Endothelial cell of umbilical vein (primary cell): ENCODE measurements around the gene UQCR10. TPM values are rescaled to one million over a fixed set of nuclear protein-coding genes. Genes with fewer than 3 reads are reported as not detected.

Source experiments
- BruUV-seq: library from RNA; stranded (reverse); fragments of 400-500 nt; replicated peaks from 2 replicates; lab custom pipeline; 2021; lab: Mats Ljungman, UMichigan
- CTCF ChIA-PET: fragments of 300-600, 350-600 bp; sonication (Branson Sonifier 250); formaldehyde crosslinking; loops from one replicate; lab custom pipeline; 2021; ENCODE audit warnings: antibody characterized with exemption, inconsistent platforms; lab: Charles Lee
- POLR2A ChIA-PET: fragments of 300-600, 350-600 bp; sonication (Branson Sonifier 250); formaldehyde crosslinking; loops from one replicate; lab custom pipeline; 2021; ENCODE audit warnings: antibody characterized with exemption, inconsistent platforms; lab: Charles Lee
- DNase-seq: peaks from one replicate; pipeline ENCODE4 v3.0.0-alpha.2; 2011; ENCODE audit warnings: low read depth, low spot score
- FAIRE-seq: peaks from 2 replicates; lab custom pipeline; 2011; peaks lifted over from hg19 to GRCh38; lab: Jason Lieb, UNC
- H2AFZ ChIP-seq: 2 replicates; pipeline ENCODE4 v1.6.0; 2012; ENCODE audit warnings: low read depth, low read length, control low read depth, inconsistent platforms
- H3K27ac ChIP-seq: 2 replicates; pipeline ENCODE4 v1.5.1; 2011; ENCODE audit warnings: low read depth, mild to moderate bottlenecking, control low read depth, low read length, moderate library complexity; ENCODE audit not compliant: insufficient read depth
- H3K27me3 ChIP-seq, 2 experiments: 2 replicates each; pipeline versions ENCODE4 v1.6.0 to v1.6.1; 2011; ENCODE audit warnings: low read length in 2 of 2, mixed read lengths in 1 of 2; ENCODE audit not compliant: control insufficient read depth in 2 of 2, insufficient read depth in 2 of 2
- H3K36me3 ChIP-seq, 2 experiments: 2 replicates in 1 of 2; 3 replicates in 1 of 2; pipeline ENCODE4 v1.5.1; 2011; ENCODE audit warnings: low read length in 2 of 2, mild to moderate bottlenecking in 1 of 2, moderate library complexity in 1 of 2; ENCODE audit not compliant: control insufficient read depth in 2 of 2, insufficient read depth in 2 of 2; ENCODE audit errors: extremely low read depth in 1 of 2
- H3K4me1 ChIP-seq: 3 replicates; pipeline ENCODE4 v1.5.1; 2011; ENCODE audit warnings: mild to moderate bottlenecking, low read length; ENCODE audit not compliant: control insufficient read depth, insufficient read depth; ENCODE audit errors: extremely low read depth
- H3K4me2 ChIP-seq: 2 replicates; pipeline ENCODE4 v1.6.1; 2011; ENCODE audit warnings: low read length, control low read depth, mixed read lengths; ENCODE audit not compliant: insufficient read depth
- H3K4me3 ChIP-seq, 3 experiments: fragments of 200-600 bp in 1 of 3; sonication (generic), shearing (Covaris generic) in 1 of 3; replicated peaks in 1 of 3; 2 replicates each; pipeline ENCODE4 v1.5.1; 2011 to 2016; ENCODE audit warnings: control low read depth in 3 of 3, low read length in 3 of 3, mild to moderate bottlenecking in 2 of 3, inconsistent platforms in 1 of 3, low read depth in 1 of 3, moderate library complexity in 1 of 3; ENCODE audit not compliant: insufficient read depth in 1 of 3
- H3K79me2 ChIP-seq: 2 replicates; pipeline ENCODE4 v1.6.0; 2012; ENCODE audit warnings: low read length, inconsistent platforms; ENCODE audit not compliant: control insufficient read depth, insufficient read depth
- H3K9ac ChIP-seq: replicated peaks from 2 replicates; pipeline ENCODE3; 2011; ENCODE audit warnings: low read length, control low read depth; ENCODE audit not compliant: insufficient read depth; ENCODE audit errors: extremely low read depth
- H3K9me1 ChIP-seq: replicated peaks from 3 replicates; pipeline ENCODE4 v1.6.0; 2011; ENCODE audit warnings: mild to moderate bottlenecking, low read length; ENCODE audit not compliant: control insufficient read depth, insufficient read depth; ENCODE audit errors: extremely low read depth
- H3K9me3 ChIP-seq: replicated peaks from 2 replicates; pipeline ENCODE4 v1.5.1; 2012; ENCODE audit warnings: low read length, inconsistent platforms; ENCODE audit not compliant: control insufficient read depth, insufficient read depth
- H4K20me1 ChIP-seq: replicated peaks from 2 replicates; pipeline ENCODE3; 2011; ENCODE audit warnings: mild to moderate bottlenecking, low read length; ENCODE audit not compliant: control insufficient read depth, insufficient read depth; ENCODE audit errors: extremely low read depth
- EZH2 ChIP-seq: IDR thresholded peaks from 2 replicates; pipeline ENCODE4 v1.6.1; 2012; ENCODE audit warnings: borderline replicate concordance, low read depth, mild to moderate bottlenecking, moderate library complexity, low read length, inconsistent platforms; ENCODE audit not compliant: severe bottlenecking
- FOS ChIP-seq: IDR thresholded peaks from 2 replicates; pipeline ENCODE4 v1.6.1; 2011; ENCODE audit warnings: mild to moderate bottlenecking, low read length, moderate library complexity, borderline replicate concordance; ENCODE audit not compliant: insufficient read depth
- GATA2 ChIP-seq: IDR thresholded peaks from 2 replicates; pipeline ENCODE4 v1.7.0; 2011; ENCODE audit warnings: low read depth, mild to moderate bottlenecking, moderate library complexity, mixed read lengths, low read length; ENCODE audit not compliant: insufficient read length, insufficient read depth
- JUN ChIP-seq: IDR thresholded peaks from 2 replicates; pipeline ENCODE4 v1.6.1; 2011; ENCODE audit warnings: borderline replicate concordance, low read depth; ENCODE audit not compliant: insufficient read length, insufficient read depth
- MYC ChIP-seq: IDR thresholded peaks from one replicate; pipeline ENCODE4 v1.6.1; 2011; ENCODE audit warnings: mild to moderate bottlenecking, low read depth, low read length
- POLR2A ChIP-seq: IDR thresholded peaks from 2 replicates; pipeline ENCODE4 v1.6.1; 2012; ENCODE audit warnings: low read depth, mild to moderate bottlenecking, control low read depth, low read length
- POLR2AphosphoS5 ChIP-seq: IDR thresholded peaks from 2 replicates; pipeline ENCODE4 v1.6.1; 2012; ENCODE audit warnings: low read depth, mild to moderate bottlenecking, control low read depth, low read length, moderate library complexity; ENCODE audit not compliant: insufficient read depth
- dilution Hi-C: fragments of 300-500 bp; cut with MboI; formaldehyde crosslinking; loops from one replicate; pipeline ENCODE4 v1.15.0; 2019; ENCODE audit warnings: low sequenced_read_pairs; ENCODE audit not compliant: extremely low pct_ligation_motif_present
- intact Hi-C: fragments of 100-400 bp; cut with micrococcal nuclease; formaldehyde crosslinking; loops from one replicate; pipeline ENCODE4 v1.10.0; 2022
- polyA plus RNA-seq, 4 experiments: library from polyadenylated mRNA; depleted of rRNA in 3 of 4; stranded (reverse) in 3 of 4; unstranded in 1 of 4; fragments of >200 nt; gene quantifications; 2 replicates each; pipeline versions ENCODE4 v1.2.1 to v1.2.3, GENCODE V29; 2011 to 2012; ENCODE audit warnings: missing spikeins in 1 of 4
- total RNA-seq: library from RNA; stranded (reverse); gene quantifications from 2 replicates; pipeline ENCODE4 v1.2.3, GENCODE V29; 2021
- TF ChIP-seq, protein P1 (sequence below), 2 donors: IDR thresholded peaks; 1 replicate in 1 of 2; 2 replicates in 1 of 2; pipeline ENCODE4 v1.5.1; 2011; ENCODE audit warnings: low read length in 2 of 2, mild to moderate bottlenecking in 2 of 2, moderate library complexity in 2 of 2, control low read depth in 1 of 2, inconsistent platforms in 1 of 2, low read depth in 1 of 2; ENCODE audit not compliant: insufficient read depth in 1 of 2; ENCODE audit errors: extremely low read depth in 1 of 2
- TF ChIP-seq, protein P2 (sequence below): IDR thresholded peaks from 2 replicates; pipeline ENCODE4 v1.6.1; 2011; ENCODE audit not compliant: insufficient read depth, insufficient read length

Gene UQCR10
- total and polyA plus RNA-seq, 2 donors (not counting 3 experiments of a cell fraction or from before 2014, with no cell fraction given) = 96.6 to 196 TPM

DNA sequence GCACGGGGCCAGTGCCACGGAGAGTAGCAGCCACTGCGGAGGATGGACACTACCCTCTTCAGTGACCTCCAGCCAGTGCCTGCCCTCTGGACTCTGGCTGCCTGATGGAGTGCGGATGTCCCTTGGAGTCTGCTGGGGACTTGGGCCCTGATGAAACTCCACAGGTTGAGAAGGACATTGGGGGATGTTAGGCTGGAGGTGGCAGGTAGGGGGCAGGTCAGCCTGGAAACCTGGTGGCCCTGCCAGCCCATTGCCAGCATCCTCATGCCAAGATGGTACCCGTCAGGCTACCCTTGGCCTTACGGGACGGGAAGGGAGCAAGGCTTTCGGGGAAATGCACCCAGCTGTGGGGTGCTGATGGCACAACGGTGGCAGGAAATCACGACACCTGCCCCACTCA lies 43.4 kb upstream of the UQCR10 start:
- Histone ChIP-seq H3K4me2 (no peak overlapping the region), H2AFZ (no peak overlapping the region), H3K9me1 (no peaks in the 10 kb centered on the region), H4K20me1 (no peaks in the 10 kb centered on the region), H3K36me3 (no peaks in the 10 kb centered on the region), H3K27ac (no peak overlapping the region), H3K79me2 (no peaks in the 10 kb centered on the region), H3K9me3 (no peaks in the 10 kb centered on the region), H3K4me1 (no peaks in the 10 kb centered on the region), H3K9ac (no peak overlapping the region), H3K27me3 (peaks cover 11 to 12% of the 10 kb centered on the region in 2 experiments), H3K4me3 (no peak overlapping the region)
- ChIA-PET CTCF (interaction anchor here (1.3 kb wide), 1 partner anchor 22 kb away, joined by 3 read pairs; no protein-coding TSS in a partner anchor), POLR2A (no interaction called here)
- intact Hi-C loops (no loop called here), dilution Hi-C loops (no loop called here)
- no TSS peak for BruUV-seq
- no peak for DNase-seq
- no peak for FAIRE-seq
- TF ChIP-seq MYC (no peak), FOS (no peak), EZH2 (no peak), JUN (no peak), POLR2AphosphoS5 (no peak), POLR2A (no peak), GATA2 (no peak)
- TF ChIP-seq, protein P1, sequence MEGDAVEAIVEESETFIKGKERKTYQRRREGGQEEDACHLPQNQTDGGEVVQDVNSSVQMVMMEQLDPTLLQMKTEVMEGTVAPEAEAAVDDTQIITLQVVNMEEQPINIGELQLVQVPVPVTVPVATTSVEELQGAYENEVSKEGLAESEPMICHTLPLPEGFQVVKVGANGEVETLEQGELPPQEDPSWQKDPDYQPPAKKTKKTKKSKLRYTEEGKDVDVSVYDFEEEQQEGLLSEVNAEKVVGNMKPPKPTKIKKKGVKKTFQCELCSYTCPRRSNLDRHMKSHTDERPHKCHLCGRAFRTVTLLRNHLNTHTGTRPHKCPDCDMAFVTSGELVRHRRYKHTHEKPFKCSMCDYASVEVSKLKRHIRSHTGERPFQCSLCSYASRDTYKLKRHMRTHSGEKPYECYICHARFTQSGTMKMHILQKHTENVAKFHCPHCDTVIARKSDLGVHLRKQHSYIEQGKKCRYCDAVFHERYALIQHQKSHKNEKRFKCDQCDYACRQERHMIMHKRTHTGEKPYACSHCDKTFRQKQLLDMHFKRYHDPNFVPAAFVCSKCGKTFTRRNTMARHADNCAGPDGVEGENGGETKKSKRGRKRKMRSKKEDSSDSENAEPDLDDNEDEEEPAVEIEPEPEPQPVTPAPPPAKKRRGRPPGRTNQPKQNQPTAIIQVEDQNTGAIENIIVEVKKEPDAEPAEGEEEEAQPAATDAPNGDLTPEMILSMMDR (IDR thresholded peaks at IDR 0.05; ENCODE audit: extremely low read depth in 1 of 2, insufficient read depth in 1 of 2, low read depth in 1 of 2, low read length in 2 of 2) = no peak
- TF ChIP-seq, protein P2, sequence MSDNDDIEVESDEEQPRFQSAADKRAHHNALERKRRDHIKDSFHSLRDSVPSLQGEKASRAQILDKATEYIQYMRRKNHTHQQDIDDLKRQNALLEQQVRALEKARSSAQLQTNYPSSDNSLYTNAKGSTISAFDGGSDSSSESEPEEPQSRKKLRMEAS = no peak
